ENCODE results near the gene SLAMF6. TPM values are rescaled to one million over a fixed set of nuclear protein-coding genes. Genes with fewer than 3 reads are reported as not detected.

SLAMF6 gene
- total and polyA plus RNA-seq, 10 of the 15 experiments (the other 5 are each of a cell fraction or from before 2014, with no cell fraction given): 20.5 to 89.6 (median 36.5) TPM

- intact Hi-C loops (cut with micrococcal nuclease; ENCODE audit: unreplicated experiment) (no loop called here), in situ Hi-C loops (cut with MboI) (no loop called here)
- DNase-seq (ENCODE audit: low read depth, low spot score) (peak; percentile 56), ATAC-seq (peak; percentile 70), FAIRE-seq (peak; percentile 80)
- H3K4me1 ChIP-seq (ENCODE audit: control insufficient read depth, insufficient read depth, low read length): peaks cover 40% of the 10 kb centered on the region
- no peaks in the 10 kb centered on the region for H4K20me1 ChIP-seq (ENCODE audit: control insufficient read depth, insufficient read depth)
- H3K9ac ChIP-seq (ENCODE audit: control insufficient read depth, insufficient read depth, low read length): peak overlapping the region; percentile 61
- WGBS (ENCODE audit: insufficient coverage, insufficient replicate concordance, low lambda C conversion rate, missing lambda C conversion rate): 0% methylated on average over 5 of the region's 5 CpGs
- H2AFZ ChIP-seq (ENCODE audit: control insufficient read depth, low read depth, low read length): peak overlapping the region; percentile 70
- SMC1A ChIA-PET (ENCODE audit: uncharacterized antibody, unreplicated experiment): interaction anchor here (0.9 to 2.0 kb wide), 6 partner anchors 10 to 127 kb away, joined by 3 to 6 read pairs (median 4); no protein-coding TSS in a partner anchor
- H3K4me2 ChIP-seq (ENCODE audit: control insufficient read depth, insufficient read depth): peak overlapping the region; percentile 81
- no TSS peak for BruUV-seq (replicated peaks)
- peak overlapping the region; percentile 7; the same call in 1 of the 2 replicates for H3K4me3 ChIP-seq
- CTCF ChIA-PET: interaction anchor here (0.6 to 1.5 kb wide), 5 partner anchors 8 to 494 kb away, joined by 3 to 6 read pairs (median 4); no protein-coding TSS in a partner anchor
- peak overlapping the region; percentile 89 for H3K27ac ChIP-seq (ENCODE audit: control insufficient read depth, insufficient read depth)
- no peaks in the 10 kb centered on the region for H3K27me3 ChIP-seq (replicated peaks in 1 of 2; ENCODE audit: control insufficient read depth in 2 of 2, insufficient read depth in 2 of 2, low read length in 1 of 2)
- POLR2A ChIA-PET: interaction anchor here (0.6 to 1.3 kb wide), 4 partner anchors 10 to 28 kb away, joined by 3 to 5 read pairs (median 3); no protein-coding TSS in a partner anchor
- RAD21 ChIA-PET (ENCODE audit: unreplicated experiment): interaction anchor here (2.0 to 2.9 kb wide), 2 partner anchors 80 to 147 kb away, joined by 7 to 8 read pairs; no protein-coding TSS in a partner anchor
- H3K79me2 ChIP-seq (ENCODE audit: control insufficient read depth, insufficient read depth, low read length): no peaks in the 10 kb centered on the region
- no peaks in the 10 kb centered on the region; the same call in 1 of the 3 replicates for H3K9me3 ChIP-seq (replicated peaks; ENCODE audit: control insufficient read depth, insufficient read depth, low read length)
- no peaks in the 10 kb centered on the region for H3K36me3 ChIP-seq (ENCODE audit: control insufficient read depth in 2 of 2, insufficient read depth in 2 of 2, low read length in 1 of 2)
- TF ChIP-seq FOXM1 (IDR thresholded peaks at IDR 0.05; ENCODE audit: low read depth, low read length): no peak
- no peak for TF ChIP-seq POU2F2 (IDR thresholded peaks at IDR 0.05; ENCODE audit: borderline replicate concordance, low read depth, low read length)
- TF ChIP-seq MXI1 (IDR thresholded peaks at IDR 0.05; ENCODE audit: low read depth, low read length): no peak
- TF ChIP-seq ZNF622 (IDR thresholded peaks at IDR 0.05): no peak
- TF ChIP-seq, protein P1, sequence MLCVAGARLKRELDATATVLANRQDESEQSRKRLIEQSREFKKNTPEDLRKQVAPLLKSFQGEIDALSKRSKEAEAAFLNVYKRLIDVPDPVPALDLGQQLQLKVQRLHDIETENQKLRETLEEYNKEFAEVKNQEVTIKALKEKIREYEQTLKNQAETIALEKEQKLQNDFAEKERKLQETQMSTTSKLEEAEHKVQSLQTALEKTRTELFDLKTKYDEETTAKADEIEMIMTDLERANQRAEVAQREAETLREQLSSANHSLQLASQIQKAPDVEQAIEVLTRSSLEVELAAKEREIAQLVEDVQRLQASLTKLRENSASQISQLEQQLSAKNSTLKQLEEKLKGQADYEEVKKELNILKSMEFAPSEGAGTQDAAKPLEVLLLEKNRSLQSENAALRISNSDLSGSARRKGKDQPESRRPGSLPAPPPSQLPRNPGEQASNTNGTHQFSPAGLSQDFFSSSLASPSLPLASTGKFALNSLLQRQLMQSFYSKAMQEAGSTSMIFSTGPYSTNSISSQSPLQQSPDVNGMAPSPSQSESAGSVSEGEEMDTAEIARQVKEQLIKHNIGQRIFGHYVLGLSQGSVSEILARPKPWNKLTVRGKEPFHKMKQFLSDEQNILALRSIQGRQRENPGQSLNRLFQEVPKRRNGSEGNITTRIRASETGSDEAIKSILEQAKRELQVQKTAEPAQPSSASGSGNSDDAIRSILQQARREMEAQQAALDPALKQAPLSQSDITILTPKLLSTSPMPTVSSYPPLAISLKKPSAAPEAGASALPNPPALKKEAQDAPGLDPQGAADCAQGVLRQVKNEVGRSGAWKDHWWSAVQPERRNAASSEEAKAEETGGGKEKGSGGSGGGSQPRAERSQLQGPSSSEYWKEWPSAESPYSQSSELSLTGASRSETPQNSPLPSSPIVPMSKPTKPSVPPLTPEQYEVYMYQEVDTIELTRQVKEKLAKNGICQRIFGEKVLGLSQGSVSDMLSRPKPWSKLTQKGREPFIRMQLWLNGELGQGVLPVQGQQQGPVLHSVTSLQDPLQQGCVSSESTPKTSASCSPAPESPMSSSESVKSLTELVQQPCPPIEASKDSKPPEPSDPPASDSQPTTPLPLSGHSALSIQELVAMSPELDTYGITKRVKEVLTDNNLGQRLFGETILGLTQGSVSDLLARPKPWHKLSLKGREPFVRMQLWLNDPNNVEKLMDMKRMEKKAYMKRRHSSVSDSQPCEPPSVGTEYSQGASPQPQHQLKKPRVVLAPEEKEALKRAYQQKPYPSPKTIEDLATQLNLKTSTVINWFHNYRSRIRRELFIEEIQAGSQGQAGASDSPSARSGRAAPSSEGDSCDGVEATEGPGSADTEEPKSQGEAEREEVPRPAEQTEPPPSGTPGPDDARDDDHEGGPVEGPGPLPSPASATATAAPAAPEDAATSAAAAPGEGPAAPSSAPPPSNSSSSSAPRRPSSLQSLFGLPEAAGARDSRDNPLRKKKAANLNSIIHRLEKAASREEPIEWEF (IDR thresholded peaks at IDR 0.05; ENCODE audit: insufficient replicate concordance, low read depth, low read length): no peak
- TF ChIP-seq USF1 (IDR thresholded peaks at IDR 0.05; ENCODE audit: borderline replicate concordance, extremely low read length, insufficient read depth, low read depth, low read length): no peak
- TF ChIP-seq, protein P2, sequence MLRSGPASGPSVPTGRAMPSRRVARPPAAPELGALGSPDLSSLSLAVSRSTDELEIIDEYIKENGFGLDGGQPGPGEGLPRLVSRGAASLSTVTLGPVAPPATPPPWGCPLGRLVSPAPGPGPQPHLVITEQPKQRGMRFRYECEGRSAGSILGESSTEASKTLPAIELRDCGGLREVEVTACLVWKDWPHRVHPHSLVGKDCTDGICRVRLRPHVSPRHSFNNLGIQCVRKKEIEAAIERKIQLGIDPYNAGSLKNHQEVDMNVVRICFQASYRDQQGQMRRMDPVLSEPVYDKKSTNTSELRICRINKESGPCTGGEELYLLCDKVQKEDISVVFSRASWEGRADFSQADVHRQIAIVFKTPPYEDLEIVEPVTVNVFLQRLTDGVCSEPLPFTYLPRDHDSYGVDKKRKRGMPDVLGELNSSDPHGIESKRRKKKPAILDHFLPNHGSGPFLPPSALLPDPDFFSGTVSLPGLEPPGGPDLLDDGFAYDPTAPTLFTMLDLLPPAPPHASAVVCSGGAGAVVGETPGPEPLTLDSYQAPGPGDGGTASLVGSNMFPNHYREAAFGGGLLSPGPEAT (IDR thresholded peaks at IDR 0.05; ENCODE audit: low read depth): peak; percentile 19; the same call in 1 of the 2 replicates
- TF ChIP-seq IRF3 (IDR thresholded peaks at IDR 0.05): no peak
- TF ChIP-seq POLR2A (IDR thresholded peaks at IDR 0.05; ENCODE audit: low read depth, low read length): peak; percentile 34; the same call in 1 of the 2 replicates
Observed at GRCh38 chr1:160460214-160460642, 62.8 kb downstream of the SLAMF6 start.
